Mesenchymal stem cell (in vitro differentiated cells and primary cell): ENCODE results near the gene NUCKS1.

Source experiments
- DNase-seq: peaks from one replicate; pipeline ENCODE4 v3.0.0-alpha.2; 2013
- H2AFZ ChIP-seq: one replicate; pipeline ENCODE4 v1.6.1; 2013; ENCODE audit warnings: low read depth, mild to moderate bottlenecking, control low read depth, inconsistent platforms, low read length, moderate library complexity
- H2AK5ac ChIP-seq: 2 replicates; pipeline ENCODE4 v1.6.1; 2013; ENCODE audit warnings: low read length, moderate library complexity, mild to moderate bottlenecking, inconsistent platforms; ENCODE audit not compliant: severe bottlenecking
- H2BK120ac ChIP-seq: one replicate; pipeline ENCODE4 v1.6.1; 2013; ENCODE audit warnings: low read depth, mild to moderate bottlenecking, inconsistent platforms, low read length, moderate library complexity
- H2BK12ac ChIP-seq, 2 experiments: one replicate each; pipeline ENCODE4 v1.6.1; 2013; ENCODE audit warnings: inconsistent platforms in 2 of 2, low read length in 2 of 2, mild to moderate bottlenecking in 2 of 2, moderate library complexity in 2 of 2, control low read depth in 1 of 2
- H2BK15ac ChIP-seq: one replicate; pipeline ENCODE4 v1.6.1; 2013; ENCODE audit warnings: mild to moderate bottlenecking, low read depth, inconsistent platforms; ENCODE audit not compliant: poor library complexity, severe bottlenecking
- H2BK5ac ChIP-seq: 2 replicates; pipeline ENCODE4 v1.6.1; 2013; ENCODE audit warnings: low read depth, mild to moderate bottlenecking, low read length, control low read depth, inconsistent platforms; ENCODE audit not compliant: poor library complexity, severe bottlenecking
- H3K14ac ChIP-seq, 2 experiments: one replicate each; pipeline ENCODE4 v1.6.1; 2013; ENCODE audit warnings: inconsistent platforms in 2 of 2, low read length in 2 of 2, control low read depth in 1 of 2, mild to moderate bottlenecking in 1 of 2, moderate library complexity in 1 of 2
- H3K18ac ChIP-seq, 2 experiments: one replicate each; pipeline ENCODE4 v1.6.1; 2013; ENCODE audit warnings: inconsistent platforms in 2 of 2, low read length in 2 of 2, control low read depth in 1 of 2, low read depth in 1 of 2, mild to moderate bottlenecking in 1 of 2
- H3K23ac ChIP-seq, 2 experiments: one replicate each; pipeline ENCODE4 v1.6.1; 2013; ENCODE audit warnings: inconsistent platforms in 2 of 2, low read length in 2 of 2, mild to moderate bottlenecking in 2 of 2, moderate library complexity in 2 of 2, control low read depth in 1 of 2
- H3K27ac ChIP-seq: 2 replicates; pipeline ENCODE4 v1.5.1; 2013; ENCODE audit warnings: mild to moderate bottlenecking, moderate library complexity, low read length, control low read depth, inconsistent platforms; ENCODE audit not compliant: poor library complexity, severe bottlenecking
- H3K27me3 ChIP-seq, 2 experiments: 2 replicates each; pipeline versions ENCODE4 v1.6.1 to v1.7.0; 2013; ENCODE audit warnings: low read length in 2 of 2, mild to moderate bottlenecking in 2 of 2, moderate library complexity in 2 of 2, control low read depth in 1 of 2, inconsistent platforms in 1 of 2; ENCODE audit not compliant: control insufficient read depth in 1 of 2, insufficient read depth in 1 of 2
- H3K36me3 ChIP-seq, 2 experiments: 2 replicates each; pipeline versions ENCODE4 v1.6.1 to v1.7.0; 2013; ENCODE audit warnings: low read length in 2 of 2, control low read depth in 1 of 2, inconsistent platforms in 1 of 2, low read depth in 1 of 2, mild to moderate bottlenecking in 1 of 2; ENCODE audit not compliant: insufficient read depth in 2 of 2, control insufficient read depth in 1 of 2
- H3K4ac ChIP-seq, 2 experiments: one replicate each; pipeline ENCODE4 v1.6.1; 2013; ENCODE audit warnings: inconsistent platforms in 2 of 2, low read length in 2 of 2, mild to moderate bottlenecking in 2 of 2, moderate library complexity in 2 of 2, control low read depth in 1 of 2, low read depth in 1 of 2
- H3K4me1 ChIP-seq: 2 replicates; pipeline ENCODE4 v1.6.1; 2013; ENCODE audit warnings: low read depth, low read length, control low read depth; ENCODE audit not compliant: control insufficient read depth, insufficient read depth
- H3K4me2 ChIP-seq: 2 replicates; pipeline ENCODE4 v1.6.1; 2013; ENCODE audit warnings: low read length, mild to moderate bottlenecking, inconsistent platforms; ENCODE audit not compliant: poor library complexity, severe bottlenecking
- H3K4me3 ChIP-seq, 2 experiments: 2 replicates each; pipeline versions ENCODE4 v1.5.1 to v1.7.0; 2013; ENCODE audit warnings: low read length in 2 of 2, mild to moderate bottlenecking in 2 of 2, control low read depth in 1 of 2, low read depth in 1 of 2; ENCODE audit not compliant: insufficient read depth in 1 of 2
- H3K79me1 ChIP-seq: replicated peaks from 2 replicates; pipeline ENCODE4 v1.6.1; 2013; ENCODE audit warnings: mild to moderate bottlenecking, control low read depth, low read length, inconsistent platforms; ENCODE audit not compliant: poor library complexity, severe bottlenecking
- H3K9ac ChIP-seq: 2 replicates; pipeline ENCODE4 v1.7.0; 2013; ENCODE audit warnings: mild to moderate bottlenecking, low read length, moderate library complexity
- H3K9me3 ChIP-seq: 2 replicates; pipeline ENCODE4 v1.7.0; 2013; ENCODE audit warnings: mild to moderate bottlenecking, low read length; ENCODE audit not compliant: control insufficient read depth
- H4K8ac ChIP-seq: one replicate; pipeline ENCODE4 v1.6.1; 2013; ENCODE audit warnings: inconsistent platforms, mild to moderate bottlenecking, low read length, moderate library complexity
- H4K91ac ChIP-seq: one replicate; pipeline ENCODE4 v1.6.1; 2013; ENCODE audit warnings: mild to moderate bottlenecking, low read length, inconsistent platforms
- WGBS: methylation state at CpG from one replicate; pipeline ENCODE4 v1.1.7; 2013; ENCODE audit warnings: mixed read lengths; 5-methylcytosine and 5-hydroxymethylcytosine counted together

NUCKS1 gene

DNA sequence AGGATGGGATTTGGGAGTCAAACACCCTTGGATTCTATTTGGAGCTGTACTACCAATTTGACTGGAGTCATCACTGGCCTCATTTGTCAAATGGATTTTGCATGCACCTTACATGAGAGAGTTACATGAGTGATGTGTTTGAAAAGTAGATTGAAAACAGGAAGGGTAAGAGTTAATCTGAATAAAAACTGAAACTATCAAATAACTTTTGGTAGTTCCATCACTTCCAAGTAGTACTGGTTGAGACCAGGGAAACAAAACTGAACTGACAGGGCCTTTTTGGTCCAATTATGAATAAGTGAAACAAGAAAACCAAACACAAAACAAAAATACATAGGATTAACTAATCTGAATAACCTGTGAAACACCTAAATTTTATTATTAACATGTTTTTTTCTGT, 30.2 kb downstream of the NUCKS1 start:
- H2AK5ac ChIP-seq, result no peak overlapping the region
- no peak overlapping the region for H2BK15ac ChIP-seq

DNA sequence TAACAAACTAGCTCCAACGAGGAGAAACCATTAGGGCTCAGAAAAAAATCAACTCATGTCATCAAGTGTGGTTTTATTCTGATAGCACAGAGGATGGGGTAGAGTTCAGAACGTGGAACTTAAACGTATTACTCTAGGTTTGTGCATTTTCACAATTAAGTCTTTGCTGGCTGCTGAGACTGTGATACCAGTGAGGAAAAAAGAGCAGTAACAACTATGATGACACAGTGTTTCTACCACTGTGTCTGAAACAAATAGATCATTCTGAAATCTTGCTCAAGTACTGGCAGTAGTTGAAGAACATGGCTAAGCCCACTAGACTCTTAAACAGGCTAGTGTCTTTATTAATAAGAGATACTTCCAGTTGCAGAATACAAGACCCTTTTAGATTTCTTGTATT, 31.0 kb downstream of the NUCKS1 start:
- Histone ChIP-seq H3K4me1 (no peaks in the 10 kb centered on the region), H3K36me3 (peaks cover 18 to 94% of the 10 kb centered on the region in 2 experiments), H3K79me1 (peaks cover 16% of the 10 kb centered on the region), H2BK120ac (no peak overlapping the region), H2BK15ac (no peak overlapping the region), H3K27me3 (no peaks in the 10 kb centered on the region), H4K8ac (no peak overlapping the region), H3K9ac (no peak overlapping the region), H2AK5ac (no peak overlapping the region), H3K9me3 (no peaks in the 10 kb centered on the region), H2BK5ac (no peak overlapping the region), H3K4me2 (no peak overlapping the region), H4K91ac (no peak overlapping the region), H3K23ac (no peak overlapping the region), H2BK12ac (no peak overlapping the region), H3K27ac (no peak overlapping the region), H3K4ac (no peak overlapping the region), H2AFZ (no peak overlapping the region), H3K14ac (no peak overlapping the region), H3K4me3 (no peak overlapping the region), H3K18ac (no peak overlapping the region)
- no peak for DNase-seq
- 95% methylated on average over 3 of the region's 3 CpGs for WGBS

More for the DNA sequence above, 30.2 kb downstream of the NUCKS1 start:
- Histone ChIP-seq H2BK120ac (no peak overlapping the region), H3K4me3 (no peak overlapping the region), H2BK12ac (no peak overlapping the region), H3K36me3 (peaks cover 21 to 93% of the 10 kb centered on the region in 2 experiments), H3K79me1 (peaks cover 14% of the 10 kb centered on the region), H3K27ac (no peak overlapping the region), H3K9me3 (no peaks in the 10 kb centered on the region), H4K91ac (no peak overlapping the region), H2AFZ (no peak overlapping the region), H3K4me2 (no peak overlapping the region), H3K4ac (no peak overlapping the region), H2BK5ac (no peak overlapping the region), H4K8ac (no peak overlapping the region), H3K27me3 (no peaks in the 10 kb centered on the region), H3K14ac (no peak overlapping the region), H3K4me1 (no peaks in the 10 kb centered on the region), H3K9ac (no peak overlapping the region), H3K18ac (no peak overlapping the region), H3K23ac (no peak overlapping the region)
- DNase-seq, result no peak

DNA sequence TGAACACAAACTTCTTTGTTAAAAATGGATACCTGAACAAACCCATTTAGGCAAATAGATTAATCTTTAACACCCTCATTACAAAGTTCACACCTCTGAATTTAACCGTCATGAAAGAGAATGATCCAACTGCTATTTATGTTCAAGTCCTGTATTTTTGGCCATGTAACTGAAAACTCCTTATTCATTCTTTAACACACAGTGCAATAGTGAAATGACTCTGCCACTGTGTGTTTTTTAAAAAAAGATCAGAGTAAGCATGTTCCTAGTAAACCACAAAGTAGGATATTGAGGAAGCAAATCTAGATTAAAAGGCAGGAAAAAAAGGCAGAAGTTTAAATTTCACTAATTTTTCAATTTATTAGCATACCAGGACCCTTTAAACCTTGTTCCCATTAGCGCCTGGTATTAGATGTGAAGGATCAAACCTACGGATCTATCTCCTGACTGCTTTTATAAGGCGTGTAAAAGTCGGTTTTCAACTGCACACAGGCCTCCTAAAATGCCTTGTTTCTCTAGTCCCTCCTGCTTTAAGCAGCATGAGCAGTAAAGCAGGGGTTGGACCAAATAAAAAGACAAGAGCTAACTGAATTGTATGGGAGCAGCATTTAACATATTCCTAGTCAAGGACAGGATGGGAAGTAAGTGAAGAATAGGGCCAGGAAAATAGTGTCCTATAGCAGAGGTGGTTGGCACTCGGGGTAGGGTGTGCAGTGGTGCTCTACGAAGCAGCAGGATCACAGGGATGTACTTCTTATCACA, 33.4 kb downstream of the NUCKS1 start:
- no peaks in the 10 kb centered on the region for H3K9me3 ChIP-seq
- no peaks in the 10 kb centered on the region for H3K27me3 ChIP-seq
- DNase-seq, result no peak
- H3K79me1 ChIP-seq, result peaks cover 13% of the 10 kb centered on the region
- no peak overlapping the region for H4K91ac ChIP-seq
- H2BK12ac ChIP-seq, result no peak overlapping the region
- no peak overlapping the region for H3K4me3 ChIP-seq
- no peak overlapping the region for H2BK120ac ChIP-seq
- no peak overlapping the region for H3K9ac ChIP-seq
- H4K8ac ChIP-seq, result no peak overlapping the region
- no peak overlapping the region for H3K4ac ChIP-seq
- no peak overlapping the region for H3K27ac ChIP-seq
- H2BK15ac ChIP-seq, result no peak overlapping the region
- H3K4me2 ChIP-seq, result no peak overlapping the region
- H3K4me1 ChIP-seq, result no peaks in the 10 kb centered on the region
- H3K23ac ChIP-seq, result no peak overlapping the region
- H3K14ac ChIP-seq, result no peak overlapping the region
- no peak overlapping the region for H2AK5ac ChIP-seq
- 98% methylated on average over 7 of the region's 7 CpGs for WGBS
- H2BK5ac ChIP-seq, result no peak overlapping the region
- H2AFZ ChIP-seq, result no peak overlapping the region
- H3K36me3 ChIP-seq, result peaks cover 10 to 92% of the 10 kb centered on the region in 2 experiments
- H3K18ac ChIP-seq, result no peak overlapping the region

DNA sequence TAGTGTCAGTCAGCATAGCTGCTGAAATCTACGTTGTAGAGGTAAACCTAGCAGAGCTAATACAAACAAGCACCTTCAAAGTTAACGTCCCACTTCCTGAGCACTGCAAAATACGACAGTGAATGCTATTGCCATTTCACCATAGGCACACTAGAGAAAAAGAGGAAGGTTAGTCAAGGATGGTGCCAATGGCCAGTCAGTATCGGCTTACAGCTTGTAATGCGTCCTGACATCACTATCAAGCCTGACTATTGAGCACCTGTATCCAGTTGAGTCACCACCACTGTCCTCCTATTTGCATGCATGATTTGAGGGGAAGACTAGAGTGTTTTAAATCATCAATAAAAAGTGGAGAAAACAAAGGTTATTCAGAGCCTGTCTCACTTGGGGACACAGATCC, 34.4 kb downstream of the NUCKS1 start:
- H3K23ac ChIP-seq, result no peak overlapping the region
- no peak overlapping the region for H3K14ac ChIP-seq
- no peak overlapping the region for H4K91ac ChIP-seq
- no peak overlapping the region for H2AK5ac ChIP-seq
- no peak overlapping the region for H3K4me2 ChIP-seq
- no peaks in the 10 kb centered on the region for H3K9me3 ChIP-seq
- H3K27me3 ChIP-seq, result no peaks in the 10 kb centered on the region
- WGBS, result 92% methylated on average over 5 of the region's 5 CpGs
- DNase-seq, result no peak
- H4K8ac ChIP-seq, result peak overlapping the region; percentile 29
- H3K4me1 ChIP-seq, result no peaks in the 10 kb centered on the region
- H3K4me3 ChIP-seq, result no peak overlapping the region
- peaks cover 6 to 90% of the 10 kb centered on the region in 2 experiments for H3K36me3 ChIP-seq
- peaks cover 14% of the 10 kb centered on the region for H3K79me1 ChIP-seq
- H3K9ac ChIP-seq, result no peak overlapping the region
- no peak overlapping the region for H2BK5ac ChIP-seq
- H2AFZ ChIP-seq, result no peak overlapping the region
- H2BK120ac ChIP-seq, result no peak overlapping the region
- H3K27ac ChIP-seq, result no peak overlapping the region
- H2BK12ac ChIP-seq, result no peak overlapping the region
- no peak overlapping the region for H3K18ac ChIP-seq
- no peak overlapping the region for H2BK15ac ChIP-seq
- H3K4ac ChIP-seq, result no peak overlapping the region
